NCI-H2029 treated with DMSO at 0.1 percent for 48 hours (cell line): ENCODE data around the gene FAM210A.
"Not testable (repeated sequence)": the region's sequence is repeated elsewhere in the genome, so short reads cannot be mapped to it uniquely, and the experiment has no call there.

ENCODE experiments used
- DNase-seq: peaks from one replicate; lab custom pipeline; 2025; lab: John Stamatoyannopoulos, UW

The FAM210A gene

DNA sequence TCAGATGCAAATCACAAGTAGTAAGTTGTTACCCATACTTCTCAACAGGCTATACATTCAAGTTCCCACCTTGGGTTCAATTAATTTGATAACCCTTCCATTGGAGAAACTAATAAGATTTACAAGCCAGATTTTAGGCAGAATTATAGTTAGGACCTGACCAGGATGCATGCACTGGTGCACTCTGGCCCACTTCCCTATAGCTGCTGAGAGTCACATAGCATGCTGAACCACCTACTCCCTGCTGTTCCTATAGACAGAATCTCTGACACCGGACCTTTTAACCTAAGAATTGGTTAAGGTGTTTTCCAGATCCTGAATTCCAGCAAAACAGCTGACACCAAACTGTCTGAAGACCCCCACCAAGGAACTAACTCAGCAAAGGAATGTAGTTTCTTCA lies 26.2 kb downstream of the FAM210A start:
- no peak for DNase-seq

DNA sequence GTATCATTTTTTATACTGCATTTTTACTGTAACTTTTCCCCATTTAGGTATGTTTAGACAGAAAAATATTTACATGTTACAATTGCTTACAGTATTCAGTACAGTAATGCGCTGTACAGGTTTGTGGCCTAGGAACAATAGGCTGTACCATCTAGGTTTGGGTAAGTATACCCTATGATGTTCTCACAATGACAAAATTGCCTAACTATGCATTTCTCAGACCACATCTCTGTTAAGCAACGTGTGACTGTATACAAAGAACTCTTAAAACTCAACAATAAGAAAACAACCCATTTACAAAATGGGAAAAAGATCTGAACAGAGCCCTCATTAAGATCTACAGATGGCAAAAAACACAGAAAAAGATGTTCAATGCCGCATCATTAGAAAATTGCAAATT lies 29.4 kb downstream of the FAM210A start:
- no peak for DNase-seq

DNA sequence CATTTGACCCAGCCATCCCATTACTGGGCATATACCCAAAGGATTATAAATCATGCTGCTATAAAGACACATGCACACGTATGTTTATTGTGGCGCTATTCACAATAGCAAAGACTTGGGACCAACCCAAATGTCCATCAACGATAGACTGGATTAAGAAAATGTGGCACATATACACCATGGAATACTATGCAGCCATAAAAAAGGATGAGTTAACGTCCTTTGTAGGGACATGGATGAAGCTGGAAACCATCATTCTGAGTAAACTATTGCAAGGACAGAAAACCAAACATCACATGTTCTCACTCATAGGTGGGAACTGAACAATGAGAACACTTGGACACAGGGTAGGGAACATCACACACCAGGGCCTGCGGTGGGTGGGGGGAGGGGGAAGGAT lies 31.0 kb downstream of the FAM210A start:
- DNase-seq = not testable (repeated sequence)

DNA sequence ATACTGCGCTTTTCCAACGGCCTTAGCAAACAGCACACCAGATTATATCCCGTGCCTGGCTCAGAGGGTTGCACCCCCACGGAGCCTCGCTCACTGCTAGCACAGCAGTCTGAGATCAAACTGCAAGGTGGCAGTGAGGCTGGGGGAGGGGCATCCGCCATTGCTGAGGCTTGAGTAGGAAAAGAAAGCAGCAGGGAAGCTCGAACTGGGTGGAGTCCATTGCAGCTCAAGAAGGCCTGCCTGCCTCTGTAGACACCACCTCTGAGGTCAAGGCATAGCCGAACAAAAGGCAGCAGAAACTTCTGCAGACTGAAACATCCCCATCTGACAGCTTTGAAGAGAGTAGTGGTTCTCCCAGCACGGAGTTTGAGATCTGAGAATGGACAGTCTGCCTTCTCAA lies 36.3 kb downstream of the FAM210A start:
- DNase-seq = not testable (repeated sequence)

DNA sequence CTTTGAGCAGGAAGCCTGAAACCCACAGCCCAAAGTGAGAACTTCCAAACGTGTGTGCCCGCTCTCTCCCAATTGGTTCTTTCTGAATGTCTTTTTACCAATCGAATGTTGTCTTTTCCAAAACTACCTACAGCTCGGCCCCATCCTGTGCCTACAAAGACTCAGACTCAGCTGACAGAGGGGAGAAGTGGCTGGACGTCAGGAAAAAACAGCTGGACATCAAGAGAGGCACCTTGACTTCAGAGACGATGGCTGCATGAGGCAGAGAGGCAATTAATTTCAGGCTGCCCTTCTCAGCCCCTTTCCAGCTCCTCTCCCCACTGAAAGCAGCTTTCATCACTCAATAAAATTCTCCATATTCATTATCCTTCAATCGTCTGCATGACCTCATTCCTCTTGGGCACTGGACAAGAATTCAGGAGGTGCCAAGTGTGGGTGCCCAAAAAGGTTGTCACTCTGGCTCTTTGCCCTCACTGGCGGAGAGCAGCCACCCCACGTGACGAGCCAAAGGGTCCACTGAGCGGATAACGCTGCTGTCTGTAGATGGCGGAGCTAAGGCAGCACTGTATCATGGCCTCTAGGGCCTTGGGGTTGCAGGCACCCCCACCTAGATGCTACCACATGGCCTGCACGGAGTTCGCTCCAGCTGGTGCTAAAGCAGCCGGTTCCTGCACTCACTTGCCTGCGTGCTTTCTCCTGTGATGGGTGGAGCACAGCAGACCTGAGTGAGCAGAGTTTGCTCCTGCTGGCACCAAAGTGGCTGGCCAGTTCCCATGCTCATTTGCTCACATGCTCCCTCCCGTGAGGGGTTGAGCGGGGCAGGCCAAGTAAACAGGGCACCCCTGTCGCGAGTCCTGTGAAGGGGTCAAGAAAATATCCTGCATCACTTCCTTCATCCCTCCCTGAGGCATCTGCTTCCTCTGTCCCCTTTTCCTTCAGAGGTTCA lies 37.9 kb downstream of the FAM210A start:
- DNase-seq = no peak

DNA sequence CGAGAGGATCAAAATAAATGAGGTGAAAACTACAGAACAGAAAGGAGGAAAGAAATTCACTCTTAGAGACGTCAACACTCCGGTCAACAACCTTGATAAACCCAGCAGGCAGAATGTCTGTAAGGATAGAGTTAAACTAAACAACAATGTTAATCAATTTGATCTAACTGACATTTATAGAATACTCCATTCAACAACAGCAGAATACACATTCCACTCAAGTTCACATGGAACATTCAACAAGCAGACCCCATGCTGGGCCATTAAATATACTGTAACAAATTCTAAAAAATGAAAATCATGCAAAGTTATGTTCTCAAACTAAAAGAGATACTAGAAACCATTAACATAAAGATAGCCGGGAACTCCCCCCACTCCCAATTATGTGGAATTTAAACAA lies 41.8 kb downstream of the FAM210A start:
- DNase-seq = no peak

DNA sequence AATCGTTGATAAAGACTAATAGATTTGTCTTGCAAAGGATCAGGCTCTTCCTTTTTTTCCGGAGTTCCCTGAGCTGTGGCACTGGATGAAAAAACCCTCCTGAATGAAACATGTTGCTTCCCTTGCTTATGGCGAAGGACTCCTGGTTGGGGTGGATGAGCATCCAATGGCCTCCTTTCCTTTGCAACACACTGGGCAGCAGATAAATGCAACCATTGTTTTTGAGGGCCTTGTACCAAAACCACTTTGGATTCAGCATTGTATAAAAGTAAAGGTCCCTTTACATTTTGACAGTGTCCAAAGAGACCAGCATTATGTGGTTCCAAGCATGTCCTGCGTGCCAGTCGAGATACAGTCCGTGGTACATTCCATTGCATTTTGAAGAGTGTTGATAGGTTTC lies 44.7 kb downstream of the FAM210A start:
- no peak for DNase-seq

DNA sequence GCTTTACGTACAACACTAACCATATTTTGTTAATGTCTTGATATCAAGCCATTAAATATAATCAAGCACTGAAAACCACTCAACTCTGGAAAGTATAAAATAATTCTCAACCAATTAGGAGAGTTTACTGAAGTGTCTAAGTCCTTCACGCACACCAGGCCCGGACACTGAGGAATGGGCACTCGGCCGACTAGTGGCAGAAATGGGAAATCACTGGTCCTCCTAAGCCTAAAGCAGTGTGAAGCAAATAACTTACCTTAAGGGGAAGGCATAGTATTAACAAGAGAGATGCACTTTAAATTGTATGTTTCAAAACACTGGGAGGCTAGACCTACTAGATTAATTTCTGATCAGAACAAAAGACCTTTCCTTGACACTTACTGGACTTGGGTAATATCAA lies 45.7 kb downstream of the FAM210A start:
- DNase-seq = no peak

DNA sequence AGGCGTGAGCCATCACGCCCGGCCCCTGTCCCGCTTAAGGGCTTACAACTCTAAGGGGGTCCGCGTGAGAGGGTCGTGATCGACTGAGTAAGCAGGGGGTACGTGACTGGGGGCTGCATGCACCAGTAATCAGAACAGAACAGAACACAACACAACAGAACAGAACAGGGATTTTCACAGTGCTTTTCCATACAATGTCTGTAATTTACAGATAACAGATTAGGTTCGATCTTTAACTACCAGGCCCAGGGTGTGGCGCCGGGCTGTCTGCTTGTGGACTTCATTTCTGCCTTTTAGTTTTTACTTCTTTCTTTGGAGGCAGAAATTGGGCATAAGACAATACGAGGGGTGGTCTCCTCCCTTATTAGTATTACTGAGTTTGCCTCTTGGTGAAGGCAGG lies 49.0 kb downstream of the FAM210A start:
- not testable (repeated sequence) for DNase-seq

DNA sequence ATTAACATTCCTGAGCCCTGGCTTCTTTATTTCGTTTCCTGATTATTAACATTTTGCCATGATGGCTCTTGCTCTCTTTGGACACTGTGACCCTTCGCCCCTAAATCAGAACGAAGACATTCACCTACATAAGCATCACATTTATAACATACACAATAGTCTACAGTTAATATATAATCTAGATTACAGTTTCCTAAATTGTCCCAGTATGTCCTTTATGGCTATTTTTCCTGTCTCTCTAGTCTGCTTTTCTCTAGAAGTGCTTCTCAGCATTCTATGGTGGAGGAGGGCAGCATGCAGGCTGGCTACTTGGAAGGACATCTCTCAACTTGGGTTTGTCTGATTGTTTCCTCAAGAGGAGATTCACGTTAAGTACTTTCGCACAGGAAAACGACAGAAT lies 49.9 kb downstream of the FAM210A start:
- no peak for DNase-seq

DNA sequence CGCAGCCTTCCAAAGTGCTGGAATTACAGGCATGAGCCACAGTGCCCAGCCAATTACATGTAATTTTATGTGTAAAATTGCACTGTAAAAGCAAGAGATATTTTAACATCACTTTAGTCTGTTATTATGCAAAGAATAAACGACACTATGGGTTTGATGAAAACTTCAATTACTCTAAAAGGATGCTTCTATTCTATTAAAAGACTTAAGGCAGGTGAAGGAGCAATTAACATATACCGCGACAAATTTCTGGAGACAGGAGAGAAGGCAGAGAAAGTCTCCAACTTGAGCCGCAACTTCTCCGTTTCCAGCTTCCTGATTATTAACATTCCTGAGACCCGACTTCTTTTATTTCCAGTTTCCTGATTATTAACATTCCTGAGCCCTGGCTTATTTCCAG lies 53.7 kb downstream of the FAM210A start:
- no peak for DNase-seq

DNA sequence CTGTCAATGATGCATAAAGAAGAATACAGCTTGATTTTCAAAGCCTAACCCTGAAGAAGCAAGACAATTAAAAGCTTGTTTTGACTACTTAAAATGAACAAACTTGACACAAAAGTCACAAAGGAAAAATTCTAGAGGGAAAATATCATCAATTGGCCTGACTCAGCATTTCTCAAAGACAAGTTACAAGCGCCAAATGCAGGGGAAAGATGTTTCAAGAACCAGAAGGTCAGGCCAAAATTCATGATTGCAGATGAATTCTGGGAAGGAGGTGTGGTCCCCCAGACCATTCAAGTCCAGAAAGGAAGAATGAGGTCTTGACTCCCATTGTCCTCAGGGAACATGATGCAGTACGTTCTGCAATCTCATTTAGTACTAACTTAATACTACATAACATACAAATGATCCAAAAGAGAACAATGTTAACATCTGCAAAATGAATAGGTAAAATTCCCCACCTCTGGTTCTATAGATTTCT lies 64.5 kb downstream of the FAM210A start:
- DNase-seq = no peak

DNA sequence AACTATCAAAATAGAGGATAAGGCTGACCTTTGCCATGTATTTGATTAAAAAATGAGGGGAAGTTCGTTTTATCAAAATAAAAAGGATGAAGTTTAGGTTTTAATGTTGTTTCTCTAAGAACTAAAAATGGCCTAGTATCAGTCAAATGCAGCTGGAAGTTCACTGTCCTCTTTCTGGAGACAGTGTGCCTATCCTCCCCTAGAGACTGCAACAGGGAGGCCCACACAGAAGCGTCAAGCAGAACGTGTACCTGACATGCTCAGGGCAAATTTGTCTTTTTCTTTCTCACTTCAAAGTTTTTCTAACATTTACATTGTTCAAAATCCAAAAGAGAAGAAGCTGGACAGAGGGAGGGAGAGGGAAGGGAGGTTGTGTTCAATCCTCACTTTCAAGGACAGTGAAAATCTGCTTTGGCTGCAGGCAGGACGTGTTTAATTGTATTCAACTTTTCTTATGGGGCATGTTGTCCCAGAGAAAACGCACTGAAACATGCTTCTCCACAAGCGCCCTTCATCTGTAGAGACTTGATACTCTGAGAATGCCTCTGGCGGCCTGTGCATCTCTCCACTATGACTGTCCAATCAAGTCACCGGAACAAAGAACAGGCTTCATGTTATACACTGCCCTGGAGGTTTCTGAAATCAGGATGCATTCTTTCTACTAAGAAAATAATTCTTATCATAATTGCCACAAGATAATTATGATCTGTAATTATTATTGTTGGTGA lies 65.1 kb downstream of the FAM210A start:
- no peak for DNase-seq

DNA sequence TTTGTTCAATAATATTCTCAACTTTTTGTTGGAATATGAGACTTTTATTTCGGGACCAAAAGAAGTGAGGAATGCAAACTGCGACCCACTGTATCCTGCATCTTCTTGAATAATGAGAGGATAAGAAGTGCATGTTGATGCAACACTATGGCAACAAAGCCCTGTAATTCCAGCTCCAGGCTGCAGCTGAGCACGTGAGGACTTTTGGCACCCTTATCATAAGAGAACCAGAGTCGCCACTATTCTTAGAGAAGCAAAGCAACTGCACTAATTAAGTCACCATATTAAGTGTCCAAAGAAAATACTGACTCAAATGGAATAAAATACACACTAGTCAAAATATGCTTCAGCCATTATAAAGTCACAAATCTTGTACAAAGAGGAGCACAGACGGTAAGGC lies 65.8 kb downstream of the FAM210A start:
- DNase-seq = no peak

DNA sequence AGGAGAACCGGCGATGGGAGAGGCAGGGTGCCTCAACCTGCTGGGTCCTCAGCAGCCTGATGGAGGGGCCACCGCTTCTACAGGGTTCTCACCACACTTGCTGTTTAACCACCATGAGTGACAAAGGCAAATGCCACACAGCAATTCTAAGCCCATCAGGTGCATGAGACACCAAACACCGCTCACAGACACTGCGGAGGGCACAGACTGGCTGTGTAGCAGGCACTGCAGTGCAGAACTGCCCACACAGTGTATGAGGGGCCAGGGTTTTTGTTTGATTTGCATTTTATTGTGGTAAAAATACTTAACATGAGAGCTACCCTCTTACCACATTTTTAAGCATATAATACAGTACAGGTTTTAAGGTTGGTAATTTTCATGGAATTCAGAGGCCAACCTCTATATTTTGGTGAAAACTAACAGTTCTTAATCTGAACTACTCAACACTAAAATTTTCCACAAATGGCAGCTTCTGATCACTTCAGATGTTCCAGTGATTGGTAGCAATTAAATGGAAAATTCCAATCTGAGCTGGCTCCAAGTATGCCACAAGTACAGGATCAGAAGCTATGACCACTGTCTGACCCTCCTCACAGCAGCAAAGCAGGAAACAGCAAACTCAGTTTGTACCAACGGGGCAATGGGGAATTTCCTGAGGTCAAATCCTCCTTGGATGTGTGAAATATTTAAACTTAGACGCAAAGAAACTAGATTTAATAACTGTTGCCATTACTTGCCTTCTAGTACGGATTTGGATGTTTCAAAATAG lies 67.7 kb downstream of the FAM210A start:
- DNase-seq = no peak

DNA sequence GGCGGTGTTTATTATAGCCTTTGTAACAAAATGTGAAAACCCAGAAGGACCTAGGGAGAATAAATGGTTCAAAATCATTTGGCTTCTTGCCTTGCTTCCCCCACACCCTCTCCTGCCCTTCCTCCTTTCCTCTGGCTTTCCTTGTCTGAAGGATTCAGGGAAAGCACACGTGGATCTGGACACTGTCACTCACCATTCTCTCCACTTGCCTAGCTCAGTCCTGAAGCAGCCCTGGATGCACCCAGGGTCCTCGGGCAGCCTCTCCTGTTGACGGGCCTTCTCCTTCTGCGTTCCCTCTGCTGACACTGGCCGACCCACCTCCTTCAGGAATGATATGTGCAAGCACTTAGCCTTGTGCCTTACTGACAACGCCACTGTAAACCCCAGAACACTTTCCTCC lies 68.4 kb downstream of the FAM210A start:
- no peak for DNase-seq

DNA sequence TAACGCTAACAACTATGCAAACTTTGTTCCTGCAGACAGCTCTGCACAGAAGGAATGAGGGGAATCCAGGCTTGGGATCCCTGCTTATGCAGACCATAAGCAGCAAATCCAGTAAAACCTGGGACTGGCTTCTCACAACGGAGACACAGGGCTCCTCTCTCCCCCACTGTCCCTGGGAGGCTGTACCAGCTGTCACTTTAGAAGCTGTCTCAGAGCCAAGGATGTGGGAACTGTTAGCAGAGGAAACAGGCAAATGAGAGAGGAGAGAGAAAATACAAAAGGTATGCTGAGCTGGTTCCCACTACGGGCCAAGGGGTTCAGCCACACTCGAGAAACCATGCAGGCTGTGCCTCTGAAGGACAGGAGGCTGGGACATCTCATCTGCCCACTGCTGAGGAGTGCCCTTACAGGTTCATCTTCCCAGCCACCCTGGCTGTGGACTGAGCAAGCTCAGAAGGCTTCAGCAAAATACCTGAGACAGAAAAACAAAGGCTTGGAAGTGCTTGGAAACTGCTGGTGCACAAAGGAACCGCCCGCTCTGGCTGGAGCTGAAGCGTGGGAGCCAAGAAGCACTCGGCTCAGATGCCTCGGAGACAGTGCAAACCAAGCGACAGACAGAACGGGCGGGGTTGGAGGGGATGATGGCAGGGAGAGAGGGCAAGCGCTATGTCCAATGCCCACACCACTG lies 72.5 kb downstream of the FAM210A start:
- no peak for DNase-seq

DNA sequence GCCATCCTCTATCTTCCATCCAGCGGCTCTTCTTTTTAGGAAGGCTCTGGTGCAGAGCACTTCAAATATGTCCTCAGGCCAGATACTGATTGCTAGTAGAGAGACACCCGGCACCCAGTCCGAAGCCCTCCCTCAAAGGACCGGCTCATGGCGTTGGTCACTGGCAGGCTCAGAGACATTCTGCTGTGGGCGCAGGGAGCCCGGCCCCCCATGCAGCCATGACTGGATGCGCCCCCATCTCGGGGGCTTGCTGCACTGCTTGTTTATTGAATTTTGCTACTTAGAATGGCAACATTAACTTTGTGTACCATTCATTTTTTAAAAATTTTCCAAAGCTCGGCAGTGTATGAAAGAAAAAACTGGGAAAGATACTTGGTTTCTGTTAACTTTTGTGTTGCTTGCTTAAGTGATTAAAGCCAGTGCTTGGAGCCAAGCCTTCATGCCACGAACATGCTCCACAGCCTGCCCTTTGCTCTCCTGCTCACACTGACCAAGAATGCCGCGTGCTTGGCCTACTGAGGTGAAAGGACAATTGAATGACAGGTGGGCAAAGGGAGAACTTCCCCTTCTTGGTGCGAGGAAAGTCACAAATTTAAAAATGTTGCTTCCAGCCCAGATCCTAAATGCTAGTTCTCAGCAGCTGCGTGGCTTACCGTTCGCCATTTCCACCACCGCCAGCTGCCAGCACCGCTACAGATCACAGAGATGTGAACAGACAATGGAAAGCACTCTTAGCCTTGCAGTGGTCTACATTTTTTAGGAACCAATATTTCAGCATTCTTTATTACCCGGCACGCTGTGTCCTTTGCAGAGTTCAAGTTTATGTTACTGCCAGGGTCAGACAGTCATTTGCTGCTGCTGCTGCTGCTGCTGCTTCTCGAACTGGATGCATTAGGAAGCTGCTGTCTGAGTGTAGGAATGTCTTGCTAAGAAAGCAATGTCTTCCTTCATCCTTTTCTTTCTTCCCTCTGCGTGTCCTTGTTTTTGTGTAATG lies 76.7 kb downstream of the FAM210A start:
- DNase-seq = no peak

DNA sequence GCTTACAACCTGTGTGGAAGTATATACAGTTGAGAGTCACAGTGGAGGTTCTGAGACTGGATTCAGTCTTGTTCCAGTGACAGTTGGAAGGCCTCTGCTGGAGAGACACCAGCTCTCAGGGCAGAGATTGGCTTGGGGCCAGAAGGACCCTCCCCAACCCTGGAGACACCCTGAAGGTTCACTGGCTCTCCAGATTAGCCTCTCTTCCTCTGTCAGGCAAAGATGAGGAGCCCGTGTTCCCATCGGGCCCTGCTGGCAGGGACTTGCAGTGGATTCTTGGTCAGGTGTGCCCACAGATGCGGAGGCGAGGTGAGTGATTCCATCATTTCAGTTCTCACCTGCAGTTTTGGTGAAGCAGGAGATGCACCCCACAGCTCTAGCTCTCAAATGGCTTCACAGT lies 78.6 kb downstream of the FAM210A start:
- no peak for DNase-seq

DNA sequence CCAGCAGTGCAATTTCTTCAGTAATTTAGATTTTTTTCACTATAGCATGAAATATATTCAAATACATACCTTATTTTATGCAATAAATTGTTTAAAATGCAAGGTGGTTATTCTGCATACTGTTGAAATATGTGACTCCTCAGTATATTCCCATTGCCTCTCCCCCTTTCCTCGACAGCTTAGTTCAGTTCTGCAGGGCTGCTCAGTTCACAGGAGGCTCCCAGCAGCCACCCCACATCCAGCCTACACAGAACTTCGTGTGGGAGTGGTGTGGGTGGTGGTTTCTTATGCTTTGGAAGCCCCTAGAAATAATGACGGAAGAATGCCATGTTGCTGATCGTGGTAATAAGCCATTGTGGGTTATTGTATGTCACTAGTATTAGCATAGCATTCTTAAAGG lies 79.7 kb downstream of the FAM210A start:
- DNase-seq = no peak

DNA sequence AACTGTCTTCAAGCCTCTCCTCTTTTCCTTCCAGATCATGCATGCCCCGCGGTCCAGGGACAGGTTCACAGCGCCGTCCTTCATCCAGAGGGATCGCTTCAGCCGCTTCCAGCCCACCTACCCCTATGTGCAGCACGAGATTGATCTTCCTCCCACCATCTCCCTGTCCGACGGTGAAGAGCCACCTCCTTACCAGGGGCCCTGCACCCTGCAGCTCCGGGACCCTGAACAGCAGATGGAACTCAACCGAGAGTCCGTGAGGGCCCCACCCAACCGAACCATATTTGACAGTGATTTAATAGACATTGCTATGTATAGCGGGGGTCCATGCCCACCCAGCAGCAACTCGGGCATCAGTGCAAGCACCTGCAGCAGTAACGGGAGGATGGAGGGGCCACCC lies 81.3 kb downstream of the FAM210A start:
- no peak for DNase-seq
